ENCODE data around the gene YWHAQ. TPM values are rescaled to one million over a fixed set of nuclear protein-coding genes. Genes with fewer than 3 reads are reported as not detected.

YWHAQ gene
- total RNA-seq, 1 donor from 2014 or later, result 209 TPM

DNA sequence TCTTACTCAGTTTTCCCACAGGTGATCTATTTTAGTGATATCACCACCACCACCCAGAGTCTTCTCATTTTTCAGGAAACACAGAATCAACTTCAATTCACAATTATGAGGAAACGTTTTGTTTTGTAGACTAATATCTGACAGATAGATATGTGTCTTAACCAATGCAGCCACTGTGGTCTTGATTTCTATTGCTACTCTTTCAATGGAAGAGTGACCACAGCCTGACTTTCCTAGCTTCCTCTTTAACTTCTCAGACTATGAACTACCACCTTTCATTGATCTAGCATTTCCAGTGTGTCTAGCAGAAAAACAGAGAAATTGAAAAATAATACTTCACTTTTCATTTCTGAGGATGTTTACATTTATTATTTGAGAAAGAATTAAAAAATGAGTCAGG, 95.6 kb downstream of the YWHAQ start:
- ATAC-seq (no peak), DNase-seq (ENCODE audit: low spot score) (no peak)
- intact Hi-C loops (cut with DNase I), result no loop called here

Other genes starting within 250 kb of the YWHAQ start
- gene ITGB1BP1, start 207.5 kb downstream of the YWHAQ start, total RNA-seq, result 163 TPM
- gene CPSF3, start 207.3 kb downstream of the YWHAQ start, total RNA-seq, result 16.0 TPM
- gene IAH1, start 156.4 kb downstream of the YWHAQ start, total RNA-seq, result 55.6 TPM
- gene ADAM17, start 75.2 kb downstream of the YWHAQ start, total RNA-seq, result 49.1 TPM
- 26.1 TPM for gene TAF1B, start 212.5 kb upstream of the YWHAQ start, total RNA-seq